Liver (tissue), 3 donors: ENCODE data around the gene MOB3B.

ENCODE experiments used
- GABPA ChIP-seq, 2 donors: IDR thresholded peaks in 1 of 2; conservative IDR thresholded peaks in 1 of 2; 2 replicates each; pipeline ENCODE4 v1.6.1; 2016; ENCODE audit warnings: antibody characterized with exemption in 2 of 2, mild to moderate bottlenecking in 1 of 2, moderate library complexity in 1 of 2
- MAX ChIP-seq: IDR thresholded peaks from 2 replicates; pipeline ENCODE4 v1.6.1; 2016; ENCODE audit warnings: antibody characterized with exemption
- RAD21 ChIP-seq, 2 donors: IDR thresholded peaks; 2 replicates each; pipeline ENCODE4 v1.6.1; 2016; ENCODE audit warnings: antibody characterized with exemption in 2 of 2, mild to moderate bottlenecking in 2 of 2
- YY1 ChIP-seq: IDR thresholded peaks from 2 replicates; pipeline ENCODE4 v1.6.1; 2016; ENCODE audit warnings: antibody characterized with exemption, mild to moderate bottlenecking
- TF ChIP-seq, protein P1 (sequence below): IDR thresholded peaks from 2 replicates; pipeline ENCODE4 v1.6.1; 2016; ENCODE audit warnings: antibody characterized with exemption, mild to moderate bottlenecking
- TF ChIP-seq, protein P2 (sequence below): fragments of 150-350 bp; IDR thresholded peaks from 2 replicates; pipeline ENCODE4 v1.5.1; 2017; ENCODE audit warnings: improper control_type of control experiment, low read depth, low read length; ENCODE audit not compliant: missing input control
- donor health status: healthy.
- donor health status: healthy.

DNA sequence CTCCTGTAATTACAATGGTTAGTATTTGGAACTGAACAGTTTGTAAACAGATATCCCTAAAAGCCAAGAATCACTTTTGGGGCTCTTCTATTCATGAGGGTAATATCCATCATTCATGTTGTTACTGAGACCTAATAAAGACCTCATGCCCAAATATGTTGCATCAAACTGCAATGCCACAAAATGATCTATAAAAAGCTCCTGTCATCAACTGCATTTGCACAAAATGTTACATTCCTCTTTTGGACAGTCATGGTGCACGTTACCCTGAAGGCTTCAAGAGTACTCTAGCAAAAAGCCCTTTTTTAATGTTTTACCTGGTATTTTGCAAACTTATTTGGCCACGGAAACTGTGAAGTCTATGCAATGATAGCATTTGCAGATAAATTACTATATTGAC lies 218.4 kb downstream of the MOB3B start:
- TF ChIP-seq, protein P1, sequence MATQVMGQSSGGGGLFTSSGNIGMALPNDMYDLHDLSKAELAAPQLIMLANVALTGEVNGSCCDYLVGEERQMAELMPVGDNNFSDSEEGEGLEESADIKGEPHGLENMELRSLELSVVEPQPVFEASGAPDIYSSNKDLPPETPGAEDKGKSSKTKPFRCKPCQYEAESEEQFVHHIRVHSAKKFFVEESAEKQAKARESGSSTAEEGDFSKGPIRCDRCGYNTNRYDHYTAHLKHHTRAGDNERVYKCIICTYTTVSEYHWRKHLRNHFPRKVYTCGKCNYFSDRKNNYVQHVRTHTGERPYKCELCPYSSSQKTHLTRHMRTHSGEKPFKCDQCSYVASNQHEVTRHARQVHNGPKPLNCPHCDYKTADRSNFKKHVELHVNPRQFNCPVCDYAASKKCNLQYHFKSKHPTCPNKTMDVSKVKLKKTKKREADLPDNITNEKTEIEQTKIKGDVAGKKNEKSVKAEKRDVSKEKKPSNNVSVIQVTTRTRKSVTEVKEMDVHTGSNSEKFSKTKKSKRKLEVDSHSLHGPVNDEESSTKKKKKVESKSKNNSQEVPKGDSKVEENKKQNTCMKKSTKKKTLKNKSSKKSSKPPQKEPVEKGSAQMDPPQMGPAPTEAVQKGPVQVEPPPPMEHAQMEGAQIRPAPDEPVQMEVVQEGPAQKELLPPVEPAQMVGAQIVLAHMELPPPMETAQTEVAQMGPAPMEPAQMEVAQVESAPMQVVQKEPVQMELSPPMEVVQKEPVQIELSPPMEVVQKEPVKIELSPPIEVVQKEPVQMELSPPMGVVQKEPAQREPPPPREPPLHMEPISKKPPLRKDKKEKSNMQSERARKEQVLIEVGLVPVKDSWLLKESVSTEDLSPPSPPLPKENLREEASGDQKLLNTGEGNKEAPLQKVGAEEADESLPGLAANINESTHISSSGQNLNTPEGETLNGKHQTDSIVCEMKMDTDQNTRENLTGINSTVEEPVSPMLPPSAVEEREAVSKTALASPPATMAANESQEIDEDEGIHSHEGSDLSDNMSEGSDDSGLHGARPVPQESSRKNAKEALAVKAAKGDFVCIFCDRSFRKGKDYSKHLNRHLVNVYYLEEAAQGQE, result no peak
- TF ChIP-seq, protein P2, sequence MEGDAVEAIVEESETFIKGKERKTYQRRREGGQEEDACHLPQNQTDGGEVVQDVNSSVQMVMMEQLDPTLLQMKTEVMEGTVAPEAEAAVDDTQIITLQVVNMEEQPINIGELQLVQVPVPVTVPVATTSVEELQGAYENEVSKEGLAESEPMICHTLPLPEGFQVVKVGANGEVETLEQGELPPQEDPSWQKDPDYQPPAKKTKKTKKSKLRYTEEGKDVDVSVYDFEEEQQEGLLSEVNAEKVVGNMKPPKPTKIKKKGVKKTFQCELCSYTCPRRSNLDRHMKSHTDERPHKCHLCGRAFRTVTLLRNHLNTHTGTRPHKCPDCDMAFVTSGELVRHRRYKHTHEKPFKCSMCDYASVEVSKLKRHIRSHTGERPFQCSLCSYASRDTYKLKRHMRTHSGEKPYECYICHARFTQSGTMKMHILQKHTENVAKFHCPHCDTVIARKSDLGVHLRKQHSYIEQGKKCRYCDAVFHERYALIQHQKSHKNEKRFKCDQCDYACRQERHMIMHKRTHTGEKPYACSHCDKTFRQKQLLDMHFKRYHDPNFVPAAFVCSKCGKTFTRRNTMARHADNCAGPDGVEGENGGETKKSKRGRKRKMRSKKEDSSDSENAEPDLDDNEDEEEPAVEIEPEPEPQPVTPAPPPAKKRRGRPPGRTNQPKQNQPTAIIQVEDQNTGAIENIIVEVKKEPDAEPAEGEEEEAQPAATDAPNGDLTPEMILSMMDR, result no peak
- TF ChIP-seq YY1, result no peak
- TF ChIP-seq GABPA (IDR thresholded peaks at IDR 0.05 in 1 of 2, conservative IDR thresholded peaks at IDR 0.05 in 1 of 2), result no peak
- TF ChIP-seq MAX, result no peak
- TF ChIP-seq RAD21 (IDR thresholded peaks at IDR 0.05), result no peak
